Fibroblast of peridontal ligament (primary cell): ENCODE data around the gene ADK.
A peak's percentile ranks its signal among the peaks of the same experiment; 100 is the strongest.
"Not testable (repeated sequence)": the region's sequence is repeated elsewhere in the genome, so short reads cannot be mapped to it uniquely, and the experiment has no call there.

ENCODE experiments used
- DNase-seq: peaks from one replicate; pipeline ENCODE4 v3.0.0-alpha.2; 2010; ENCODE audit errors: extremely low read depth

The ADK gene

GRCh38 chr10:74544106-74544505 is 393.1 kb downstream of the ADK start:
- peak; percentile 18 for DNase-seq

DNA sequence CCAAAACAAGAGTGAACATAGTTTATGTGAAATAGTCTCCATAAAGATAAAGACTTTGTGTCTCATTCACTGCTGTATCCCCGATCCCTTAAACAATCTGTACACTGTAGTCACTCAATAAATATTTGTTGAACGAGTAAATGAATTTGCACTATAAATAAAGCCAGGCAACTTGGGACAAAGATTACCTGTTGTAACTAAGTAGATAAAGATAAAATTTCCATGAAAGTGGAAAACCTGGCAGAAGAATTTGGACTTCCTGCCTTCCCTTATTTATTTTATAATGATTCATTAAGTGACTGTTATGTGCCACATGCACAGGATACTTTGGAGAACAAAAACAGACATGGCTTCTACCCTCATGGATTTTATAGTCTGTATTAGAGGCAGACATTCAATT is 397.7 kb downstream of the ADK start:
- no peak for DNase-seq

- DNase-seq: no peak
Observed at GRCh38 chr10:74556072-74556705, 405.2 kb downstream of the ADK start.

GRCh38 chr10:74557098-74557497 is 406.1 kb downstream of the ADK start:
- no peak for DNase-seq

- DNase-seq: no peak
Observed at GRCh38 chr10:74558403-74558802, 407.4 kb downstream of the ADK start.

- no peak for DNase-seq
Observed at GRCh38 chr10:74558897-74559296, 407.9 kb downstream of the ADK start.

DNA sequence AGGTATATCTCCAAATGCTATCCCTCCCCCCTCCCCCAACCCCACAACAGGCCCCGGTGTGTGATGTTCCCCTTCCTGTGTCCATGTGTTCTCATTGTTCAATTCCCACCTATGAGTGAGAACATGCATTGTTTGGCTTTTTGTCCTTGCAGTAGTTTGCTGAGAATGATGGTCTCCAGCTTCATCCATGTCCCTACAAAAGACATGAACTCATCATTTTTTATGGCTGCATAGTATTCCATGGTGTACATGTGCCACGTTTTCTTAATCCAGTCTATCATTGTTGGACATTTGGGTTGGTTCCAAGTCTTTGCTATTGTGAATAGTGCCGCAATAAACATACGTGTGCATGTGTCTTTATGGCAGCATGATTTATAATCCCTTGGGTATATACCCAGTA is 417.9 kb downstream of the ADK start:
- DNase-seq: not testable (repeated sequence)

DNA sequence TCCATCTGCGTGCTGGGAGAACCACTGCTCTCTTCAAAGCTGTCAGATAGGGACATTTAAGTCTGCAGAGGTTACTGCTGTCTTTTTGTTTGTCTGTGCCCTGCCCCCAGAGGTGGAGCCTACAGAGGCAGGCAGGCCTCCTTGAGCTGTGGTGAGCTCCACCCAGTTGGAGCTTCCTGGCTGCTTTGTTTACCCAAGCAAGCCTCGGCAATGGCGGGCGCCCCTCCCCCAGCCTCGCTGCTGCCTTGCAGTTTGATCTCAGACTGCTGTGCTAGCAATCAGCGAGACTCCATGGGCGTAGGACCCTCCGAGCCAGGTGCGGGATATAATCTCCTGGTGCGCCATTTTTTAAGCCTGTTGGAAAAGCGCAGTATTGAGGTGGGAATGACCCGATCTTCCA is 422.5 kb downstream of the ADK start:
- DNase-seq: not testable (repeated sequence)

DNA sequence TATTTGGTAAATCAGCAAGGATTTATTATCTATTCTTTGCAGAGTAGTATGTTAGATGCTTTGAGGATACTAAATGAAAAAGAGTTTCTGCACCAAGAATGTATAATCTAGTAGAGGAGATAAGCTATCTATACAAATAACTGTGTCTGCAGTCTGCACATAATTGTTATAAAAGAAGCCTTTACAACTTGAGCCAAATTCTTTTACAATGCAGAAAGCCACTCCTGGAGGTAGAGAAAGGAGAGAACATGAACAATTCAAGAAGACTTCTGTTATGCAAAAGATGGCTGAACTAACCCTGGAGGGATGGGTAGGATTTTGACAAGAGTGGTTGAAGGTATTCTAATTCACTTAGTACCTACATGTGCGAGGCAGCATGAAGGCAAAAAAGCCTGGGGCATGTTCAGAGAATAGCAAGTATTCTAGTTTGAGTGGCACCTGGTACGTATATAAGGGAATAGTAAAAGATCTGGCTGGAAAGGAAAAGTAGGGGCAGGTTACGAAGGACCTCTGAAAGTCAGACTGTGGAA is 424.2 kb downstream of the ADK start:
- DNase-seq: no peak

DNA sequence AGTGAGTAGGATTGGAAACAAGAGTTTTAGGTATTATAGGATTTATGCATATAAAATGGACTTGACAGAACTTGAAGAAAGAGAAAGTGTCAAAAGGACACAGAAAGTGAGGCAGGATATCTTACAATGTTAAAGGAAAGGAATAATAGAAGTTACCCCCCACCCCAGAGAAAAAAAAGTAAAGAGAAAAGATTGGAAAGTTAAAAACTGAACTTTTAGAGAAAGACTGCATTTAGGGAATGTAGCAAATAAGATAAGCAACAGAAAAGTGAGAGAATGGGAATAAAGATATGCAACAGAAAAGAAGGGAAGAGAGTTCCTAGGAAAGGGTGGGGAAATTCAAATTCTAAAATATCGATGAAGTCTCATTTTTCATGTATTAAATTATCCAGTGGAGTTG is 424.9 kb downstream of the ADK start:
- no peak for DNase-seq

DNA sequence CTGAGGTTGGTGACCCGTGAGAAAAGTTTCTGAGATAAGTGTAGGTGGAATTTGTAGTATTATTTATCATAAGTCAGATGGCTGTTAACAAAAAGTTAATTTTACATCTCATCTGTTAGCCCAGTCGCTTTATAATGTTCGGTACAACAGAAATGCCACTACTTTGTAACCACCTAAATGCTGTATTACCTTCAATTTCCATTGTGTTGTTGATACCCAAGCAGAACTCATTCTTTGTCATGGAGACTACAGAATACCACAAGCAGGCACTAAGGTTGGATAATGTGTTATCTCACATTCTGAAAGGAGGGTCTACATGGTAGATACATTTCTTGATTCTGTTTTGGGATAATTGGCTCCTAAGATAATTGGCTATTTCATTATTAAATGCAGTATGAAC is 425.6 kb downstream of the ADK start:
- DNase-seq: no peak

- not testable (repeated sequence) for DNase-seq
Observed at GRCh38 chr10:74580438-74580837, 429.4 kb downstream of the ADK start.

- no peak for DNase-seq
Observed at GRCh38 chr10:74582566-74582965, 431.5 kb downstream of the ADK start.

DNA sequence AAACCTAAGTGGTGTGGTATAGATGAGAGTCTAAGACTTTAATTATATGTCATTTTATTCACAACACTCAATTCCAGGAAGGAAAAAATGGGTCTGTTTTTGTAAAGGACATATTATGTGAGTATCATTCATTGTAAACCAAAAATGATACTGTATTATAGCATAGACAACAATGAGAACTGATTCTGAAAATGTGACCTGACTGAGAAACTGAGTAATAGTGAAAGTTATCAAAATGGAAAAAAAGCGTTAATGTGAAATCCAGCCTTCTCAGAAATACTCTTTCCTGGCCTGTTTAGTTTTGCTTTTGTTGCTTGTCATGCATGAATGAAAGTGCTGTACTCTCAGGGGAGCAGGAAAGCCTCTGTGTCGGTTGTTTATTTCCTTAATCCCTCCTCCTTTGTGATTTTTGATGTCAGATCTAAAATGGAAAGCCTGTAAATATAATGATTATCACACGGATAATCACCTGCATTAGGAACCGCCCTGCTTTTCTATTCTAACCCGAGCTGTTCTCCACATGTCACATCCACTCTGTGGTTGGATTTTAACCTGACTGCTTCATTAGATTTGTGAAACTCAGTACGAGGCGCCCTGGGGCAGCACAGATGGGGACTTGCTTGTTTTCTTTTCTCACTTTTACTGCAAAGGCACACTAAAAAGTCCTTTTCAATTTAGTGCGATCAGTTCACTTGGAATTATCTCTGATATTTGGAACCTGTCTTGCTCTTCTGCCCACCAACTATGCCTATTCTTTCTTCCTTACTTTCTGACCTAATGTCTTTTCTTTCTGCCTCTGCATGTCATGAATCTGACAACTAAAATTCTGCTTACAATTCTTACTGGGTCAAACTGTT is 434.4 kb downstream of the ADK start:
- peak; percentile 59 for DNase-seq

GRCh38 chr10:74586088-74586585 is 435.1 kb downstream of the ADK start:
- DNase-seq: no peak

DNA sequence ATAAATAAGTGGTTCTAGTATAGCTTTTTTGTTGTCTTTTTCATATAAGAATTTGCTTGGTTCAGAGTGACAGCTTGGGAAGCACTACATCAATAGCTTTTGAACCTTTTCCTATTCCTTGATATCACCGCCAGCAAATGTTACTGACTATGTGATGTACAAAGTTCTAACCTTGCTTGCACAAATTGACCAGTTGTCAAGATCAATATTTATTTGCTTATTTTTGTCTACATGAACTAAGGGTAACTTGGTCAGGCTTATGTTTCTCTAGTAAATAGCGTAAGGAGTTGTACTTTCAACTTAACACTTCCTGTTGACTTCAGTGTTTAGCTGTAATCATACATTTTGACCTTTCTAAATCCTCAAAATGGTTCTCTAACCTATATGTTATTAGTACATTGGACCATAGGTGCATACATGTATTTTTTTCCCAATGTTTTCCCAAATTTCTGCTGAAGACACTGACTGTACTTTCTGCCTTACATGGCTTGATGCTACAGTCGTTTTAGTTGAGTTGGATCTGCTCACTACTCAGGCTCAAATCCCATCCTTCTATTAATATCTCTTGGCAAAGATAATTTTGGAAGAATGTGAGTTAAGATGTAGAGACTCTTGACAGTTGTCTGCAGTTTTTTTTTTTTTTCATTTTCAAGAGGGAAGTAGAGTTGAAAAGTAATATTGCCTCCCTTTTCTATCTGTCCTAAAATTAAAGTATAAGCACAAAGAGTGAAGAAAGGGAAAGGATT is 436.3 kb downstream of the ADK start:
- DNase-seq: no peak

GRCh38 chr10:74589226-74589673 is 438.2 kb downstream of the ADK start:
- DNase-seq: peak; percentile 99

GRCh38 chr10:74589851-74590250 is 438.8 kb downstream of the ADK start:
- no peak for DNase-seq

- DNase-seq: peak; percentile 83
Observed at GRCh38 chr10:74593470-74593869, 442.4 kb downstream of the ADK start.

- DNase-seq: no peak
Observed at GRCh38 chr10:74596713-74597112, 445.7 kb downstream of the ADK start.

DNA sequence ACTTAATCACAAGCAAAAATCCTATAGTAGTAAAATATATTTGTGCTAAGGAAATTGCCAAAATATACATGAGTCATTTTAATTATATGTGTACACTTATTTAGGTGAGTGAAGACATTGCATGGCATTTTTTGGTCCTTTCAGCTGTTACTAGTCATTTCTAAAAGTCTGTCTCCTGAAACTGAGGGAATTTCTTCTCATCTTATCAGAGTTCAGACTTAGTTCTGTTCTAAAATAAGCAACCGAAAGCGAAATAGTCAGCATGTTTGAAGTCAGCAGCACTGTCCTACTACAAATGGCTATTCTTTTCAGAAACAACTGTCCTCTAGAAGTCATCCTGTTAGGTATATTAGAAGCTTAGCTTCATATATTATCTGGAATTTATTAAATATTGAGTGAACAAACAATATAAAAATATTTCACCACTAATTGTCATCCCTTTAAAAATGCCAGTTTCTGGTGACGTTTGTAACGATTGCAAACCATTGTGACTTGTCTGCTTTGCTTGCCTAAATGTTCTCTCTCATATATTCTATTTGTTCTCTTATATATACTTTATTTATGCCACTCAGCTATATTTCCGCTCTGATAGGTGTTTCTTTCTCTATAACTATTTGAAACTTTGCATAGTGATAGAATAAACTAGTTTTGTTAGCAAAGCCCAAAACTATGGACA is 448.0 kb downstream of the ADK start:
- DNase-seq: peak; percentile 62

GRCh38 chr10:74599672-74600071 is 448.7 kb downstream of the ADK start:
- DNase-seq: no peak
